Measurements from ENCODE around the gene RC3H1.

DNA sequence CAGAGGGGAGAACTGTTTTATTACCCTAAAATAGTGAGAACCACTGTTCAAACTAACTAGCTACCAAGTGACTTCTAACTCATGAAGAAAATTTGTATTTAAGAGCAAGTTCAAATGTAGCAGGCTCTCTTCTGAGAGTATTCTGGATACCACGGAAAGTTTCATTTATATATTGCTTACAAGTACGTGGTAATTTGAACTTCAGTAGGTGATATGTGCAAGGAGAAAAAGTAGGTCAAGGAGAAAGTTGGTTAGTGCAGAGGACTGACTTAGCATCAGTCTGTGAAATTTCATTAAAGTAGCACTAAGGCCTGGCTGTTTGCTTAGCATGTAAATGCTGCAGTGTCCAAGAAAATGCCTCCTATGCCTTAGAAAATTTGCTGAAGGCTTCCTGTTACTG lies 121.7 kb downstream of the RC3H1 start:
- TF ChIP-seq POLR2AphosphoS5 (IDR thresholded peaks at IDR 0.05; ENCODE audit: low read depth, low read length), result no peak
- TF ChIP-seq, protein P1, sequence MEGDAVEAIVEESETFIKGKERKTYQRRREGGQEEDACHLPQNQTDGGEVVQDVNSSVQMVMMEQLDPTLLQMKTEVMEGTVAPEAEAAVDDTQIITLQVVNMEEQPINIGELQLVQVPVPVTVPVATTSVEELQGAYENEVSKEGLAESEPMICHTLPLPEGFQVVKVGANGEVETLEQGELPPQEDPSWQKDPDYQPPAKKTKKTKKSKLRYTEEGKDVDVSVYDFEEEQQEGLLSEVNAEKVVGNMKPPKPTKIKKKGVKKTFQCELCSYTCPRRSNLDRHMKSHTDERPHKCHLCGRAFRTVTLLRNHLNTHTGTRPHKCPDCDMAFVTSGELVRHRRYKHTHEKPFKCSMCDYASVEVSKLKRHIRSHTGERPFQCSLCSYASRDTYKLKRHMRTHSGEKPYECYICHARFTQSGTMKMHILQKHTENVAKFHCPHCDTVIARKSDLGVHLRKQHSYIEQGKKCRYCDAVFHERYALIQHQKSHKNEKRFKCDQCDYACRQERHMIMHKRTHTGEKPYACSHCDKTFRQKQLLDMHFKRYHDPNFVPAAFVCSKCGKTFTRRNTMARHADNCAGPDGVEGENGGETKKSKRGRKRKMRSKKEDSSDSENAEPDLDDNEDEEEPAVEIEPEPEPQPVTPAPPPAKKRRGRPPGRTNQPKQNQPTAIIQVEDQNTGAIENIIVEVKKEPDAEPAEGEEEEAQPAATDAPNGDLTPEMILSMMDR (IDR thresholded peaks at IDR 0.05; ENCODE audit: control extremely low read depth in 1 of 3, insufficient read depth in 1 of 3, low read depth in 1 of 3, low read length in 3 of 3), result no peak
- no peak for TF ChIP-seq POLR2A (IDR thresholded peaks at IDR 0.05; ENCODE audit: control extremely low read depth in 1 of 2, low read depth in 2 of 2, low read length in 2 of 2)
- TF ChIP-seq, protein P2, sequence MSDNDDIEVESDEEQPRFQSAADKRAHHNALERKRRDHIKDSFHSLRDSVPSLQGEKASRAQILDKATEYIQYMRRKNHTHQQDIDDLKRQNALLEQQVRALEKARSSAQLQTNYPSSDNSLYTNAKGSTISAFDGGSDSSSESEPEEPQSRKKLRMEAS (IDR thresholded peaks at IDR 0.05), result no peak
- TF ChIP-seq RAD21 (IDR thresholded peaks at IDR 0.05 in 1 of 2, conservative IDR thresholded peaks at IDR 0.05 in 1 of 2; ENCODE audit: low read depth in 2 of 2, low read length in 2 of 2), result no peak
- no peak for TF ChIP-seq EGR1 (IDR thresholded peaks at IDR 0.05; ENCODE audit: borderline replicate concordance, low read depth, low read length)
- no peak for TF ChIP-seq RFX5 (IDR thresholded peaks at IDR 0.05; ENCODE audit: borderline replicate concordance, low read depth, low read length)
- TF ChIP-seq, protein P3, sequence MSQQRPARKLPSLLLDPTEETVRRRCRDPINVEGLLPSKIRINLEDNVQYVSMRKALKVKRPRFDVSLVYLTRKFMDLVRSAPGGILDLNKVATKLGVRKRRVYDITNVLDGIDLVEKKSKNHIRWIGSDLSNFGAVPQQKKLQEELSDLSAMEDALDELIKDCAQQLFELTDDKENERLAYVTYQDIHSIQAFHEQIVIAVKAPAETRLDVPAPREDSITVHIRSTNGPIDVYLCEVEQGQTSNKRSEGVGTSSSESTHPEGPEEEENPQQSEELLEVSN (IDR thresholded peaks at IDR 0.05), result no peak

Measured in H1 (cell line).